Trophoblast cell (in vitro differentiated cells and primary cell): ENCODE measurements around the gene TEC.
"Not testable (repeated sequence)": the region's sequence is repeated elsewhere in the genome, so short reads cannot be mapped to it uniquely, and the experiment has no call there.

Experiments
- DNase-seq, 2 donors: peaks; one replicate each; pipeline ENCODE4 v3.0.0-alpha.2; 2016
- H2AFZ ChIP-seq: 2 replicates; pipeline ENCODE4 v1.6.1; 2013; ENCODE audit warnings: low read length, moderate library complexity, mild to moderate bottlenecking; ENCODE audit not compliant: insufficient read depth, poor library complexity
- H2AK5ac ChIP-seq: 2 replicates; pipeline ENCODE4 v1.6.1; 2013; ENCODE audit warnings: mild to moderate bottlenecking, low read length
- H2BK120ac ChIP-seq: 2 replicates; pipeline ENCODE4 v1.6.1; 2013; ENCODE audit warnings: low read length, mild to moderate bottlenecking, moderate library complexity; ENCODE audit not compliant: insufficient read depth, poor library complexity
- H2BK12ac ChIP-seq: 2 replicates; pipeline ENCODE4 v1.6.1; 2013; ENCODE audit warnings: mild to moderate bottlenecking, low read length, moderate library complexity
- H2BK5ac ChIP-seq: 2 replicates; pipeline ENCODE4 v1.6.1; 2013; ENCODE audit warnings: low read length, low read depth, moderate library complexity, mild to moderate bottlenecking; ENCODE audit not compliant: poor library complexity
- H3K14ac ChIP-seq: 2 replicates; pipeline ENCODE4 v1.6.1; 2013; ENCODE audit warnings: mild to moderate bottlenecking, low read length
- H3K18ac ChIP-seq: 2 replicates; pipeline ENCODE4 v1.6.1; 2013; ENCODE audit warnings: mild to moderate bottlenecking, low read length
- H3K23ac ChIP-seq: 2 replicates; pipeline ENCODE4 v1.6.1; 2013; ENCODE audit warnings: low read length
- H3K27ac ChIP-seq: 2 replicates; pipeline ENCODE4 v1.5.1; 2013; ENCODE audit warnings: low read depth, mild to moderate bottlenecking, inconsistent platforms, low read length, moderate library complexity
- H3K27me3 ChIP-seq: 2 replicates; pipeline ENCODE4 v1.6.1; 2013; ENCODE audit warnings: inconsistent platforms, mild to moderate bottlenecking, low read length, moderate library complexity; ENCODE audit not compliant: insufficient read depth
- H3K36me3 ChIP-seq, 2 experiments: 1 replicate in 1 of 2; 2 replicates in 1 of 2; pipeline ENCODE4 v1.6.1; 2013; ENCODE audit warnings: low read length in 2 of 2, mild to moderate bottlenecking in 2 of 2, moderate library complexity in 1 of 2; ENCODE audit not compliant: insufficient read depth in 2 of 2, control insufficient read depth in 1 of 2
- H3K4ac ChIP-seq: 2 replicates; pipeline ENCODE4 v1.6.1; 2013; ENCODE audit warnings: low read depth, mild to moderate bottlenecking, low read length, moderate library complexity
- H3K4me1 ChIP-seq, 2 experiments: 1 replicate in 1 of 2; 2 replicates in 1 of 2; pipeline ENCODE4 v1.6.1; 2013; ENCODE audit warnings: low read length in 2 of 2, mild to moderate bottlenecking in 2 of 2, moderate library complexity in 1 of 2; ENCODE audit not compliant: insufficient read depth in 2 of 2, control insufficient read depth in 1 of 2
- H3K4me2 ChIP-seq: 2 replicates; pipeline ENCODE4 v1.6.1; 2013; ENCODE audit warnings: inconsistent platforms, mild to moderate bottlenecking, low read length, moderate library complexity
- H3K4me3 ChIP-seq: 2 replicates; pipeline ENCODE4 v1.5.1; 2013; ENCODE audit warnings: mild to moderate bottlenecking, low read depth, low read length, inconsistent platforms
- H3K79me1 ChIP-seq: one replicate; pipeline ENCODE4 v1.6.1; 2013; ENCODE audit warnings: low read length
- H3K79me2 ChIP-seq: 2 replicates; pipeline ENCODE4 v1.6.1; 2013; ENCODE audit warnings: low read length, mild to moderate bottlenecking; ENCODE audit not compliant: control insufficient read depth, insufficient read depth, poor library complexity
- H3K9ac ChIP-seq: 2 replicates; pipeline ENCODE4 v1.6.1; 2013; ENCODE audit warnings: mild to moderate bottlenecking, low read length
- H3K9me3 ChIP-seq: 2 replicates; pipeline ENCODE4 v1.6.1; 2013; ENCODE audit warnings: low read depth, mild to moderate bottlenecking, control low read depth, inconsistent platforms, low read length; ENCODE audit not compliant: insufficient read depth
- H4K12ac ChIP-seq: 2 replicates; pipeline ENCODE4 v1.6.1; 2013; ENCODE audit warnings: low read depth, mild to moderate bottlenecking, low read length, moderate library complexity
- H4K8ac ChIP-seq: 2 replicates; pipeline ENCODE4 v1.6.1; 2013; ENCODE audit warnings: low read depth, mild to moderate bottlenecking, low read length, moderate library complexity
- H4K91ac ChIP-seq: one replicate; pipeline ENCODE4 v1.6.1; 2013; ENCODE audit warnings: low read depth, mild to moderate bottlenecking, low read length, moderate library complexity
- WGBS: extraction: QIAGEN DNeasy Blood & Tissue Kit; methylation state at CpG from one replicate; pipeline ENCODE4 v1.1.7; 2013; ENCODE audit warnings: missing lambda C conversion rate; ENCODE audit not compliant: insufficient read length, insufficient coverage; ENCODE audit errors: extremely low coverage; 5-methylcytosine and 5-hydroxymethylcytosine counted together

Gene TEC

GRCh38 chr4:48187066-48187465 lies 82.6 kb downstream of the TEC start:
- H4K8ac ChIP-seq, H3K9ac ChIP-seq, H3K4me3 ChIP-seq, H3K27ac ChIP-seq, H3K14ac ChIP-seq, H3K23ac ChIP-seq, H3K27me3 ChIP-seq, H3K4ac ChIP-seq, H2AFZ ChIP-seq, H3K36me3 ChIP-seq, H4K91ac ChIP-seq, H4K12ac ChIP-seq, H3K79me2 ChIP-seq, H2BK5ac ChIP-seq, H2BK12ac ChIP-seq, H3K4me2 ChIP-seq, H2BK120ac ChIP-seq, H2AK5ac ChIP-seq, H3K4me1 ChIP-seq, H3K18ac ChIP-seq, H3K79me1 ChIP-seq, H3K9me3 ChIP-seq, DNase-seq: not testable (repeated sequence)
- WGBS, result no CpG with 5 or more reads among the region's 5 CpGs

- WGBS, result no CpG with 5 or more reads among the region's 33 CpGs
- H4K12ac ChIP-seq, result not testable (repeated sequence)
Observed at GRCh38 chr4:48186394-48186793, 83.2 kb downstream of the TEC start.

GRCh38 chr4:48184882-48185281 lies 84.8 kb downstream of the TEC start:
- H3K4me1 ChIP-seq, result no peaks in the 10 kb centered on the region
- H3K4me2 ChIP-seq, result no peak overlapping the region
- H4K12ac ChIP-seq, result no peak overlapping the region
- no peak overlapping the region for H4K8ac ChIP-seq
- H3K27me3 ChIP-seq, result no peaks in the 10 kb centered on the region
- no peak overlapping the region for H3K18ac ChIP-seq
- no peaks in the 10 kb centered on the region for H3K79me2 ChIP-seq
- no peak overlapping the region for H4K91ac ChIP-seq
- H3K4ac ChIP-seq, result no peak overlapping the region
- no peak overlapping the region for H2BK12ac ChIP-seq
- H3K9ac ChIP-seq, result no peak overlapping the region
- DNase-seq, result no peak
- H3K9me3 ChIP-seq, result no peaks in the 10 kb centered on the region
- no peaks in the 10 kb centered on the region for H3K36me3 ChIP-seq
- H2AFZ ChIP-seq, result no peak overlapping the region
- H3K14ac ChIP-seq, result no peak overlapping the region
- H2BK5ac ChIP-seq, result no peak overlapping the region
- H3K79me1 ChIP-seq, result no peaks in the 10 kb centered on the region
- H2BK120ac ChIP-seq, result no peak overlapping the region
- no peak overlapping the region for H3K23ac ChIP-seq
- H3K27ac ChIP-seq, result no peak overlapping the region
- no peak overlapping the region for H3K4me3 ChIP-seq
- no CpG with 5 or more reads among the region's 3 CpGs for WGBS
- H2AK5ac ChIP-seq, result no peak overlapping the region

More at GRCh38 chr4:48186394-48186793, 83.2 kb downstream of the TEC start:
- H2AFZ ChIP-seq, H3K4me1 ChIP-seq, H3K9ac ChIP-seq, DNase-seq, H3K23ac ChIP-seq, H2AK5ac ChIP-seq, H4K8ac ChIP-seq, H3K9me3 ChIP-seq, H2BK12ac ChIP-seq, H3K79me1 ChIP-seq, H3K27ac ChIP-seq, H3K27me3 ChIP-seq, H3K14ac ChIP-seq, H3K4ac ChIP-seq, H3K79me2 ChIP-seq, H3K18ac ChIP-seq, H4K91ac ChIP-seq, H2BK5ac ChIP-seq, H2BK120ac ChIP-seq, H3K36me3 ChIP-seq, H3K4me2 ChIP-seq, H3K4me3 ChIP-seq: not testable (repeated sequence)

- H4K91ac ChIP-seq, result no peak overlapping the region
- no peak overlapping the region for H3K4ac ChIP-seq
- H3K9ac ChIP-seq, result no peak overlapping the region
- H3K79me2 ChIP-seq, result no peaks in the 10 kb centered on the region
- H3K18ac ChIP-seq, result no peak overlapping the region
- no peak overlapping the region for H2AFZ ChIP-seq
- H4K8ac ChIP-seq, result no peak overlapping the region
- no peak overlapping the region for H3K4me3 ChIP-seq
- H3K23ac ChIP-seq, result no peak overlapping the region
- H2BK12ac ChIP-seq, result no peak overlapping the region
- H3K27ac ChIP-seq, result no peak overlapping the region
- peaks cover 5% of the 10 kb centered on the region for H3K9me3 ChIP-seq
- no peak overlapping the region for H4K12ac ChIP-seq
- no peak overlapping the region for H3K14ac ChIP-seq
- no peak overlapping the region for H2AK5ac ChIP-seq
- peaks cover 0 to 2% of the 10 kb centered on the region in 2 experiments for H3K4me1 ChIP-seq
- no peak overlapping the region for H3K4me2 ChIP-seq
- H3K27me3 ChIP-seq, result no peaks in the 10 kb centered on the region
- no peaks in the 10 kb centered on the region for H3K79me1 ChIP-seq
- DNase-seq, result no peak
- H2BK120ac ChIP-seq, result no peak overlapping the region
- no peaks in the 10 kb centered on the region for H3K36me3 ChIP-seq
- H2BK5ac ChIP-seq, result no peak overlapping the region
Observed at GRCh38 chr4:48180234-48180633, 89.4 kb downstream of the TEC start.
